GM12878 (cell line): ENCODE results near the gene RAD51B.

Experiments used
- CHD1 ChIP-seq: IDR thresholded peaks from 2 replicates; pipeline ENCODE4 v1.6.1; 2012; ENCODE audit warnings: low read depth, low read length, improper control_type of control experiment
- CTCF ChIP-seq, 3 experiments: IDR thresholded peaks in 2 of 3; conservative IDR thresholded peaks in 1 of 3; 2 replicates each; pipeline ENCODE4 v1.5.1; 2011; ENCODE audit warnings: low read depth in 3 of 3, low read length in 3 of 3, mild to moderate bottlenecking in 3 of 3, control low read depth in 2 of 3, moderate library complexity in 2 of 3, inconsistent platforms in 1 of 3, mixed read lengths in 1 of 3; ENCODE audit not compliant: control insufficient read depth in 2 of 3, insufficient read depth in 1 of 3; ENCODE audit errors: extremely low read depth in 1 of 3
- EZH2 ChIP-seq: IDR thresholded peaks from 2 replicates; pipeline ENCODE4 v1.6.1; 2012; ENCODE audit warnings: low read depth, mild to moderate bottlenecking, control low read depth, inconsistent platforms, low read length, borderline replicate concordance; ENCODE audit not compliant: control insufficient read depth
- FOXK2 ChIP-seq: fragments of 450-650 bp; IDR thresholded peaks from 2 replicates; pipeline ENCODE4 v1.6.1; 2017; ENCODE audit warnings: mild to moderate bottlenecking, moderate library complexity
- JUND ChIP-seq: IDR thresholded peaks from 2 replicates; pipeline ENCODE4 v1.6.1; 2012; ENCODE audit warnings: low read depth, mild to moderate bottlenecking, low read length, improper control_type of control experiment, moderate library complexity
- MXI1 ChIP-seq: fragments of 150-350 bp; IDR thresholded peaks from 2 replicates; pipeline ENCODE4 v1.6.1; 2011; ENCODE audit warnings: low read depth, mild to moderate bottlenecking, inconsistent platforms, low read length, improper control_type of control experiment
- MYC ChIP-seq: IDR thresholded peaks from 2 replicates; pipeline ENCODE4 v1.6.1; 2011; ENCODE audit warnings: mild to moderate bottlenecking, low read length, moderate library complexity, inconsistent platforms; ENCODE audit not compliant: insufficient read depth, insufficient replicate concordance, insufficient read length, severe bottlenecking
- POLR2A ChIP-seq: IDR thresholded peaks from 2 replicates; pipeline ENCODE4 v1.6.1; 2011; ENCODE audit warnings: low read depth, mild to moderate bottlenecking, low read length
- RAD21 ChIP-seq: IDR thresholded peaks from 2 replicates; pipeline ENCODE4 v1.6.1; 2011; ENCODE audit warnings: mild to moderate bottlenecking, low read depth, low read length, moderate library complexity; ENCODE audit not compliant: insufficient read depth
- RELB ChIP-seq: fragments of 450-650 bp; IDR thresholded peaks from 2 replicates; pipeline ENCODE4 v1.6.1; 2017; ENCODE audit warnings: low read depth, mild to moderate bottlenecking, moderate library complexity
- ZNF24 ChIP-seq: fragments of 450-650 bp; IDR thresholded peaks from 2 replicates; pipeline ENCODE4 v1.6.1; 2017; ENCODE audit warnings: antibody characterized with exemption, mild to moderate bottlenecking

- TF ChIP-seq RAD21 (no peak), CHD1 (no peak), EZH2 (no peak), CTCF (IDR thresholded peaks at IDR 0.05 in 2 of 3, conservative IDR thresholded peaks at IDR 0.05 in 1 of 3; ENCODE audit: control insufficient read depth in 2 of 3, extremely low read depth in 1 of 3, insufficient read depth in 1 of 3, low read depth in 3 of 3, low read length in 3 of 3) (no peak), MXI1 (no peak), ZNF24 (no peak), FOXK2 (no peak), JUND (no peak), POLR2A (no peak), RELB (no peak), MYC (no peak)
Observed at GRCh38 chr14:68225321-68225720, 405.7 kb downstream of the RAD51B start.
